SK-N-SH (cell line): Measurements from ENCODE around the gene HECTD4. TPM values are rescaled to one million over a fixed set of nuclear protein-coding genes. Genes with fewer than 3 reads are reported as not detected.
A peak's percentile ranks its signal among the peaks of the same experiment; 100 is the strongest.

Experiments used
- CTCF ChIA-PET: fragments of 300-600, 350-600 bp; formaldehyde crosslinking; extraction: SDS; loops from one replicate; lab custom pipeline; 2021; lab: Yijun Ruan, JAX
- POLR2A ChIA-PET: fragments of 350-600 bp; sonication (Branson Sonifier 250); formaldehyde crosslinking; extraction: SDS; loops from one replicate; lab custom pipeline; 2020; ENCODE audit warnings: antibody characterized with exemption, inconsistent platforms; lab: Yijun Ruan, JAX
- DNase-seq: peaks from one replicate; pipeline ENCODE4 v3.0.0; 2012
- H2AFZ ChIP-seq: fragments of 200-600 bp; sonication (generic); 2 replicates; pipeline ENCODE4 v1.8.1; 2016; ENCODE audit warnings: antibody characterized with exemption, mild to moderate bottlenecking, low read depth
- H3F3A ChIP-seq: fragments of 200-600 bp; sonication (generic); replicated peaks from 2 replicates; pipeline ENCODE3; 2016; ENCODE audit warnings: antibody characterized with exemption, mild to moderate bottlenecking; ENCODE audit not compliant: insufficient read depth
- H3K27ac ChIP-seq, 2 experiments: fragments of 200-500 bp in 1 of 2; fragments of 200-600 bp in 1 of 2; sonication (Bioruptor generic) in 1 of 2; sonication (generic), shearing (Covaris generic) in 1 of 2; 2 replicates each; pipeline versions ENCODE4 v1.5.1 to v1.6.1; 2014 to 2016; ENCODE audit warnings: low read depth in 2 of 2, inconsistent platforms in 1 of 2, low read length in 1 of 2, mild to moderate bottlenecking in 1 of 2, mixed read lengths in 1 of 2
- H3K27me3 ChIP-seq: fragments of 200-600 bp; sonication (generic), shearing (Covaris generic); 2 replicates; pipeline ENCODE4 v1.6.1; 2016; ENCODE audit warnings: mixed run types; ENCODE audit not compliant: insufficient read depth
- H3K36me3 ChIP-seq, 2 experiments: fragments of 200-500 bp in 1 of 2; fragments of 200-600 bp in 1 of 2; sonication (Bioruptor generic) in 1 of 2; sonication (generic) in 1 of 2; replicated peaks in 1 of 2; 2 replicates each; pipeline versions ENCODE3 to v1.5.1; 2014 to 2016; ENCODE audit warnings: low read length in 1 of 2, mild to moderate bottlenecking in 1 of 2; ENCODE audit not compliant: insufficient read depth in 2 of 2, control insufficient read depth in 1 of 2
- H3K4me1 ChIP-seq, 2 experiments: fragments of 200-500 bp in 1 of 2; fragments of 200-600 bp in 1 of 2; sonication (Bioruptor generic) in 1 of 2; sonication (generic), shearing (Covaris generic) in 1 of 2; 2 replicates each; pipeline versions ENCODE4 v1.5.1 to v1.6.1; 2014 to 2016; ENCODE audit warnings: low read depth in 1 of 2, low read length in 1 of 2, mixed run types in 1 of 2; ENCODE audit not compliant: insufficient read depth in 2 of 2, control insufficient read depth in 1 of 2
- H3K4me2 ChIP-seq: fragments of 200-600 bp; sonication (generic), shearing (Covaris generic); 2 replicates; pipeline ENCODE4 v1.6.1; 2017; ENCODE audit warnings: mixed run types
- H3K4me3 ChIP-seq, 2 experiments: fragments of 200-500 bp in 1 of 2; fragments of 200-600 bp in 1 of 2; sonication (Bioruptor generic) in 1 of 2; sonication (generic), shearing (Covaris generic) in 1 of 2; 2 replicates each; pipeline versions ENCODE4 v1.5.1 to v1.8.1; 2014 to 2016; ENCODE audit warnings: low read depth in 2 of 2, inconsistent platforms in 1 of 2, low read length in 1 of 2, mild to moderate bottlenecking in 1 of 2, mixed read lengths in 1 of 2, moderate library complexity in 1 of 2
- H3K79me2 ChIP-seq: fragments of 200-600 bp; sonication (generic); 2 replicates; pipeline ENCODE4 v1.8.1; 2017; ENCODE audit warnings: mild to moderate bottlenecking; ENCODE audit not compliant: insufficient read depth
- H3K9ac ChIP-seq: fragments of 200-600 bp; sonication (generic); 2 replicates; pipeline ENCODE4 v1.6.1; 2017; ENCODE audit warnings: mixed run types
- H3K9me2 ChIP-seq: fragments of 200-600 bp; sonication (generic); 2 replicates; pipeline ENCODE4 v1.6.1; 2017; ENCODE audit warnings: mixed run types
- H3K9me3 ChIP-seq: fragments of 200-600 bp; sonication (generic); 2 replicates; pipeline ENCODE4 v1.6.1; 2017; ENCODE audit warnings: mixed run types, mild to moderate bottlenecking, moderate library complexity
- H4K20me1 ChIP-seq: fragments of 200-600 bp; sonication (generic); 2 replicates; pipeline ENCODE4 v1.6.1; 2017; ENCODE audit warnings: mild to moderate bottlenecking, mixed run types; ENCODE audit not compliant: insufficient read depth
- ELF1 ChIP-seq: IDR thresholded peaks from 2 replicates; pipeline ENCODE4 v1.4.0; 2012
- FOXM1 ChIP-seq: IDR thresholded peaks from 2 replicates; pipeline ENCODE4 v1.4.0; 2012; ENCODE audit warnings: low read depth, mild to moderate bottlenecking
- GATA2 ChIP-seq: sonication (generic); formaldehyde crosslinking; IDR thresholded peaks from 2 replicates; pipeline ENCODE4 v1.5.0; 2020; ENCODE audit warnings: mild to moderate bottlenecking, missing genetic modification reagents
- MXI1 ChIP-seq: IDR thresholded peaks from 2 replicates; pipeline ENCODE4 v1.6.1; 2012; ENCODE audit warnings: mild to moderate bottlenecking, low read depth, low read length, improper control_type of control experiment
- NFIC ChIP-seq: IDR thresholded peaks from 2 replicates; pipeline ENCODE4 v1.4.0; 2012; ENCODE audit warnings: borderline replicate concordance
- POLR2AphosphoS5 ChIP-seq: IDR thresholded peaks from 2 replicates; pipeline ENCODE4 v1.6.1; 2012; ENCODE audit warnings: low read depth, low read length
- REST ChIP-seq: IDR thresholded peaks from 2 replicates; pipeline ENCODE4 v1.6.1; 2012; ENCODE audit warnings: mild to moderate bottlenecking, low read depth, low read length, moderate library complexity
- RXRA ChIP-seq: IDR thresholded peaks from 2 replicates; pipeline ENCODE4 v1.4.0; 2012; ENCODE audit warnings: low read depth, mild to moderate bottlenecking, borderline replicate concordance
- SIN3A ChIP-seq: IDR thresholded peaks from 2 replicates; pipeline ENCODE4 v1.6.1; 2012; ENCODE audit warnings: low read depth, mild to moderate bottlenecking, low read length, moderate library complexity, borderline replicate concordance
- SMC3 ChIP-seq: IDR thresholded peaks from 2 replicates; pipeline ENCODE4 v1.6.1; 2012; ENCODE audit warnings: low read depth, low read length, improper control_type of control experiment
- TCF12 ChIP-seq: IDR thresholded peaks from 2 replicates; pipeline ENCODE4 v1.4.0; 2012
- TEAD4 ChIP-seq: IDR thresholded peaks from 2 replicates; pipeline ENCODE4 v1.4.0; 2012; ENCODE audit warnings: mild to moderate bottlenecking, borderline replicate concordance; ENCODE audit not compliant: insufficient read depth
- USF2 ChIP-seq: fragments of 150-350 bp; IDR thresholded peaks from 2 replicates; pipeline ENCODE4 v1.6.1; 2017; ENCODE audit warnings: antibody characterized with exemption, low read length, low read depth, borderline replicate concordance
- YY1 ChIP-seq: IDR thresholded peaks from 2 replicates; pipeline ENCODE4 v1.4.0; 2012; ENCODE audit warnings: low read depth, mild to moderate bottlenecking
- WGBS: methylation state at CpG from one replicate; pipeline ENCODE4 v1.1.6; 2017; ENCODE audit warnings: low lambda C conversion rate; 5-methylcytosine and 5-hydroxymethylcytosine counted together
- polyA plus RNA-seq, 3 experiments: library from polyadenylated mRNA; depleted of rRNA; stranded (reverse); fragments of >200 nt; gene quantifications; 2 replicates each; pipeline ENCODE4 v1.2.3, GENCODE V29; 2012
- TF ChIP-seq, protein P1 (sequence below): fragments of 200-600 bp; sonication (generic); IDR thresholded peaks from 2 replicates; pipeline ENCODE4 v1.6.1; 2017; ENCODE audit warnings: antibody characterized with exemption, mild to moderate bottlenecking, moderate library complexity

Gene HECTD4
- polyA plus RNA-seq, 1 of the 3 experiments (the other 2 are of a cell fraction), result 14.6 TPM

DNA sequence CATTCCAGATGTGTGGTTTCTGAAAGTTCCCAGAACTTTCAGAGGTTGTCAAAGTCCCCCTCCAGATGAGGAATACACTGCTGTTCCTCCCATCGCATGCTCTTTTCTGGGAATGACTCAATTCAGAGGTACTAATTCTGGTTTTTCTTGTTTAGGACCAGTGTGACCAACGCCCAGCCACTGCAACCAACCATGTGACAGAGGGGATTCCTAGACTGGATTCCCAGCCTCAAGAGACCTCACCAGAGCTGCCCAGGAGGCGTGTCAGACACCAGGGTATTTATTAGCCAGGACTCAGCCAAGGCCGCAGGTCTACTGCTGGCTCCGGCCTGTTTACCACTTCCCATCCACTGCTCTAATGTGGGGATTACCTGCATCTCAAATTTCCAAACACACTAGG lies 232.6 kb downstream of the HECTD4 start:
- Histone ChIP-seq H3K36me3 (peaks cover 52 to 63% of the 10 kb centered on the region in 2 experiments), H3K4me1 (peaks cover 0 to 6% of the 10 kb centered on the region in 2 experiments; a peak in 1 of 4 replicates), H3K9me2 (no peaks in the 10 kb centered on the region), H4K20me1 (no peaks in the 10 kb centered on the region), H3K79me2 (no peaks in the 10 kb centered on the region), H3K4me3 (no peak overlapping the region), H3K27ac (no peak overlapping the region)
- no peak for TF ChIP-seq USF2
- TF ChIP-seq, all 33 proteins: peak for 0
- ChIA-PET POLR2A (no interaction called here), CTCF (no interaction called here)
- Histone ChIP-seq H3K9me3 (no peaks in the 10 kb centered on the region), H3K27me3 (no peaks in the 10 kb centered on the region), H3F3A (peaks cover 10% of the 10 kb centered on the region), H2AFZ (no peak overlapping the region), H3K9ac (no peak overlapping the region), H3K4me2 (no peak overlapping the region)
- no peak for DNase-seq
- 92% methylated on average over 5 of the region's 5 CpGs for WGBS

- Histone ChIP-seq H2AFZ (no peak overlapping the region), H3F3A (peaks cover 10% of the 10 kb centered on the region), H3K27me3 (no peaks in the 10 kb centered on the region), H3K4me3 (no peak overlapping the region), H3K9ac (no peak overlapping the region), H3K9me2 (no peaks in the 10 kb centered on the region), H3K4me2 (0 out of 2 replicates have a peak overlapping the region, but pooled peaks have one; percentile 33), H3K36me3 (peaks cover 58 to 59% of the 10 kb centered on the region in 2 experiments), H3K27ac (peak overlapping the region in 1 of 2 experiments; percentile 32; a peak in 1 of 4 replicates), H3K4me1 (peaks cover 0 to 6% of the 10 kb centered on the region in 2 experiments; a peak in 1 of 4 replicates), H3K9me3 (no peaks in the 10 kb centered on the region), H3K79me2 (no peaks in the 10 kb centered on the region), H4K20me1 (no peaks in the 10 kb centered on the region)
- 94% methylated on average over 2 of the region's 3 CpGs for WGBS
- POLR2A ChIA-PET, result no interaction called here
- CTCF ChIA-PET, result no interaction called here
- TF ChIP-seq GATA2 (no peak), POLR2AphosphoS5 (peak; percentile 9; the same call in 1 of the 2 replicates), RXRA (no peak), SMC3 (no peak), ELF1 (no peak), FOXM1 (no peak), MXI1 (no peak), YY1 (no peak), NFIC (peak; percentile 88), REST (peak; percentile 10; the same call in 1 of the 2 replicates), TEAD4 (no peak), SIN3A (no peak), TCF12 (no peak)
- TF ChIP-seq, protein P1, sequence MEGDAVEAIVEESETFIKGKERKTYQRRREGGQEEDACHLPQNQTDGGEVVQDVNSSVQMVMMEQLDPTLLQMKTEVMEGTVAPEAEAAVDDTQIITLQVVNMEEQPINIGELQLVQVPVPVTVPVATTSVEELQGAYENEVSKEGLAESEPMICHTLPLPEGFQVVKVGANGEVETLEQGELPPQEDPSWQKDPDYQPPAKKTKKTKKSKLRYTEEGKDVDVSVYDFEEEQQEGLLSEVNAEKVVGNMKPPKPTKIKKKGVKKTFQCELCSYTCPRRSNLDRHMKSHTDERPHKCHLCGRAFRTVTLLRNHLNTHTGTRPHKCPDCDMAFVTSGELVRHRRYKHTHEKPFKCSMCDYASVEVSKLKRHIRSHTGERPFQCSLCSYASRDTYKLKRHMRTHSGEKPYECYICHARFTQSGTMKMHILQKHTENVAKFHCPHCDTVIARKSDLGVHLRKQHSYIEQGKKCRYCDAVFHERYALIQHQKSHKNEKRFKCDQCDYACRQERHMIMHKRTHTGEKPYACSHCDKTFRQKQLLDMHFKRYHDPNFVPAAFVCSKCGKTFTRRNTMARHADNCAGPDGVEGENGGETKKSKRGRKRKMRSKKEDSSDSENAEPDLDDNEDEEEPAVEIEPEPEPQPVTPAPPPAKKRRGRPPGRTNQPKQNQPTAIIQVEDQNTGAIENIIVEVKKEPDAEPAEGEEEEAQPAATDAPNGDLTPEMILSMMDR, result no peak
- no peak for DNase-seq
Measured at GRCh38 chr12:112148031-112148513, 234.2 kb downstream of the HECTD4 start.
